ENCODE measurements around the gene TEX10. TPM values are rescaled to one million over a fixed set of nuclear protein-coding genes. Genes with fewer than 3 reads are reported as not detected.
A peak's percentile ranks its signal among the peaks of the same experiment; 100 is the strongest.

Gene TEX10
- total and polyA plus RNA-seq, 9 of the 15 experiments (the other 6 are each of a cell fraction or from before 2014, with no cell fraction given), result 27.8 to 60.0 (median 47.9) TPM

GRCh38 chr9:100352727-100353505 is at the start of gene TEX10 (continued):
- TF ChIP-seq MAX (CRISPR knock-in tag; IDR thresholded peaks at IDR 0.05) (peak; percentile 91), MITF (IDR thresholded peaks at IDR 0.05) (peak; percentile 86), HDAC3 (IDR thresholded peaks at IDR 0.05; ENCODE audit: borderline replicate concordance, partially characterized antibody) (no peak), CHCHD3 (CRISPR knock-in tag; IDR thresholded peaks at IDR 0.05) (no peak), ATF1 (CRISPR knock-in tag; IDR thresholded peaks at IDR 0.05) (no peak), ATF1 (tag; IDR thresholded peaks at IDR 0.05) (peak; percentile 77), HBP1 (CRISPR knock-in tag; IDR thresholded peaks at IDR 0.05) (no peak), ZNF707 (CRISPR knock-in tag; conservative IDR thresholded peaks at IDR 0.05) (no peak), STAT5A (IDR thresholded peaks at IDR 0.05; ENCODE audit: borderline replicate concordance, low read length) (no peak; the same call in 1 of the 2 replicates), BACH1 (tag; IDR thresholded peaks at IDR 0.05) (no peak), ZNF395 (CRISPR knock-in tag; IDR thresholded peaks at IDR 0.05) (no peak), SOX6 (IDR thresholded peaks at IDR 0.05) (peak; percentile 63; the same call in 1 of the 2 replicates), ZNF551 (CRISPR knock-in tag; IDR thresholded peaks at IDR 0.05) (no peak)
- TF ChIP-seq, protein P1, sequence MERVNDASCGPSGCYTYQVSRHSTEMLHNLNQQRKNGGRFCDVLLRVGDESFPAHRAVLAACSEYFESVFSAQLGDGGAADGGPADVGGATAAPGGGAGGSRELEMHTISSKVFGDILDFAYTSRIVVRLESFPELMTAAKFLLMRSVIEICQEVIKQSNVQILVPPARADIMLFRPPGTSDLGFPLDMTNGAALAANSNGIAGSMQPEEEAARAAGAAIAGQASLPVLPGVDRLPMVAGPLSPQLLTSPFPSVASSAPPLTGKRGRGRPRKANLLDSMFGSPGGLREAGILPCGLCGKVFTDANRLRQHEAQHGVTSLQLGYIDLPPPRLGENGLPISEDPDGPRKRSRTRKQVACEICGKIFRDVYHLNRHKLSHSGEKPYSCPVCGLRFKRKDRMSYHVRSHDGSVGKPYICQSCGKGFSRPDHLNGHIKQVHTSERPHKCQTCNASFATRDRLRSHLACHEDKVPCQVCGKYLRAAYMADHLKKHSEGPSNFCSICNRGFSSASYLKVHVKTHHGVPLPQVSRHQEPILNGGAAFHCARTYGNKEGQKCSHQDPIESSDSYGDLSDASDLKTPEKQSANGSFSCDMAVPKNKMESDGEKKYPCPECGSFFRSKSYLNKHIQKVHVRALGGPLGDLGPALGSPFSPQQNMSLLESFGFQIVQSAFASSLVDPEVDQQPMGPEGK (CRISPR knock-in tag; IDR thresholded peaks at IDR 0.05; ENCODE audit: borderline replicate concordance), result no peak
- TF ChIP-seq, protein P2, sequence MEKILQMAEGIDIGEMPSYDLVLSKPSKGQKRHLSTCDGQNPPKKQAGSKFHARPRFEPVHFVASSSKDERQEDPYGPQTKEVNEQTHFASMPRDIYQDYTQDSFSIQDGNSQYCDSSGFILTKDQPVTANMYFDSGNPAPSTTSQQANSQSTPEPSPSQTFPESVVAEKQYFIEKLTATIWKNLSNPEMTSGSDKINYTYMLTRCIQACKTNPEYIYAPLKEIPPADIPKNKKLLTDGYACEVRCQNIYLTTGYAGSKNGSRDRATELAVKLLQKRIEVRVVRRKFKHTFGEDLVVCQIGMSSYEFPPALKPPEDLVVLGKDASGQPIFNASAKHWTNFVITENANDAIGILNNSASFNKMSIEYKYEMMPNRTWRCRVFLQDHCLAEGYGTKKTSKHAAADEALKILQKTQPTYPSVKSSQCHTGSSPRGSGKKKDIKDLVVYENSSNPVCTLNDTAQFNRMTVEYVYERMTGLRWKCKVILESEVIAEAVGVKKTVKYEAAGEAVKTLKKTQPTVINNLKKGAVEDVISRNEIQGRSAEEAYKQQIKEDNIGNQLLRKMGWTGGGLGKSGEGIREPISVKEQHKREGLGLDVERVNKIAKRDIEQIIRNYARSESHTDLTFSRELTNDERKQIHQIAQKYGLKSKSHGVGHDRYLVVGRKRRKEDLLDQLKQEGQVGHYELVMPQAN (IDR thresholded peaks at IDR 0.05; ENCODE audit: borderline replicate concordance), result peak; percentile 66; the same call in 1 of the 2 replicates
